Gastrocnemius medialis (tissue), 4 donors: ENCODE results near the gene PROSER2.
"Not testable (repeated sequence)": the region's sequence is repeated elsewhere in the genome, so short reads cannot be mapped to it uniquely, and the experiment has no call there.

ENCODE experiments used
- POLR2A ChIP-seq, 2 donors: fragments of 450-650 bp; IDR thresholded peaks; one replicate each; pipeline ENCODE4 v1.6.1; 2017; ENCODE audit warnings: antibody characterized with exemption in 2 of 2, mild to moderate bottlenecking in 2 of 2, moderate library complexity in 2 of 2
- TF ChIP-seq, protein P1 (sequence below), 5 experiments: fragments of 450-650 bp in 3 of 5; fragments of 200-600 bp in 2 of 5; sonication (generic) in 2 of 5; IDR thresholded peaks in 4 of 5; conservative IDR thresholded peaks in 1 of 5; 1 replicate in 4 of 5; 2 replicates in 1 of 5; pipeline ENCODE4 v1.5.1; 2016 to 2019; ENCODE audit warnings: antibody characterized with exemption in 5 of 5, mild to moderate bottlenecking in 3 of 5, moderate library complexity in 3 of 5

DNA sequence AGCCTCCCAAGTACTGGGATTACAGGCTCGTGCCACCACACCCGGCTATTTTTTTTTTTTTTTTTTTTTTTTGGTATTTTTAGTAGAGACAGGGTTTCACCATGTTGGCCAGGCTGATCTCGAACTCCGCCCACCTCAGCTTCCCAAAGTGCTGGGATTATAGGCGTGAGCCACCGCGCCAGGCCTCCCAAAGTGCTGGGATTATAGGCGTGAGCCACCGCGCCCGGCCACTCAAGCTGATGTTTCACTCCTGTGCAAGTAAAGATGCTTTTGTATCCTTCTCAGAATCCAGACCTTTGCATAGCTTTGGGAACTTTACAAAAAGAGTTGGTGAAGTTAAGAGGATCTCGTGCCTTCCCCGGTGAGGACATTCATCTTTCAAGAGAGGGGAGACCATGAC, 29.5 kb downstream of the PROSER2 start:
- TF ChIP-seq, protein P1, sequence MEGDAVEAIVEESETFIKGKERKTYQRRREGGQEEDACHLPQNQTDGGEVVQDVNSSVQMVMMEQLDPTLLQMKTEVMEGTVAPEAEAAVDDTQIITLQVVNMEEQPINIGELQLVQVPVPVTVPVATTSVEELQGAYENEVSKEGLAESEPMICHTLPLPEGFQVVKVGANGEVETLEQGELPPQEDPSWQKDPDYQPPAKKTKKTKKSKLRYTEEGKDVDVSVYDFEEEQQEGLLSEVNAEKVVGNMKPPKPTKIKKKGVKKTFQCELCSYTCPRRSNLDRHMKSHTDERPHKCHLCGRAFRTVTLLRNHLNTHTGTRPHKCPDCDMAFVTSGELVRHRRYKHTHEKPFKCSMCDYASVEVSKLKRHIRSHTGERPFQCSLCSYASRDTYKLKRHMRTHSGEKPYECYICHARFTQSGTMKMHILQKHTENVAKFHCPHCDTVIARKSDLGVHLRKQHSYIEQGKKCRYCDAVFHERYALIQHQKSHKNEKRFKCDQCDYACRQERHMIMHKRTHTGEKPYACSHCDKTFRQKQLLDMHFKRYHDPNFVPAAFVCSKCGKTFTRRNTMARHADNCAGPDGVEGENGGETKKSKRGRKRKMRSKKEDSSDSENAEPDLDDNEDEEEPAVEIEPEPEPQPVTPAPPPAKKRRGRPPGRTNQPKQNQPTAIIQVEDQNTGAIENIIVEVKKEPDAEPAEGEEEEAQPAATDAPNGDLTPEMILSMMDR (IDR thresholded peaks at IDR 0.05 in 4 of 5, conservative IDR thresholded peaks at IDR 0.05 in 1 of 5) = not testable (repeated sequence)
- not testable (repeated sequence) for TF ChIP-seq POLR2A (IDR thresholded peaks at IDR 0.05)
